Neutrophil (primary cell): ENCODE data around the gene FOXP4.

Experiments used
- H3K27ac ChIP-seq: fragments of 200-600 bp; sonication (generic); 2 replicates; pipeline ENCODE4 v1.5.1; 2016; ENCODE audit warnings: mild to moderate bottlenecking, moderate library complexity
- H3K27me3 ChIP-seq: fragments of 200-600 bp; sonication (generic); 2 replicates; pipeline ENCODE4 v1.6.0; 2016; ENCODE audit warnings: mild to moderate bottlenecking
- H3K36me3 ChIP-seq: fragments of 200-600 bp; sonication (generic); 2 replicates; pipeline ENCODE4 v1.5.1; 2017
- H3K4me1 ChIP-seq, 2 experiments: fragments of 200-600 bp in 1 of 2; sonication (generic) in 1 of 2; 1 replicate in 1 of 2; 2 replicates in 1 of 2; pipeline versions ENCODE4 v1.5.1 to v1.6.1; 2013 to 2016; ENCODE audit warnings: low read depth in 1 of 2, low read length in 1 of 2, mild to moderate bottlenecking in 1 of 2, moderate library complexity in 1 of 2; ENCODE audit not compliant: control insufficient read depth in 1 of 2, insufficient read depth in 1 of 2
- H3K4me3 ChIP-seq, 2 experiments: fragments of 200-600 bp in 1 of 2; sonication (generic) in 1 of 2; 1 replicate in 1 of 2; 2 replicates in 1 of 2; pipeline ENCODE4 v1.5.1; 2013 to 2016; ENCODE audit warnings: low read depth in 1 of 2, low read length in 1 of 2, mild to moderate bottlenecking in 1 of 2, moderate library complexity in 1 of 2
- H3K9me3 ChIP-seq: fragments of 200-600 bp; sonication (generic); 2 replicates; pipeline ENCODE4 v1.5.1; 2016
- TF ChIP-seq, protein P1 (sequence below): fragments of 200-600 bp; sonication (generic); IDR thresholded peaks from 2 replicates; pipeline ENCODE4 v1.5.1; 2016; ENCODE audit warnings: antibody characterized with exemption

The FOXP4 gene

DNA sequence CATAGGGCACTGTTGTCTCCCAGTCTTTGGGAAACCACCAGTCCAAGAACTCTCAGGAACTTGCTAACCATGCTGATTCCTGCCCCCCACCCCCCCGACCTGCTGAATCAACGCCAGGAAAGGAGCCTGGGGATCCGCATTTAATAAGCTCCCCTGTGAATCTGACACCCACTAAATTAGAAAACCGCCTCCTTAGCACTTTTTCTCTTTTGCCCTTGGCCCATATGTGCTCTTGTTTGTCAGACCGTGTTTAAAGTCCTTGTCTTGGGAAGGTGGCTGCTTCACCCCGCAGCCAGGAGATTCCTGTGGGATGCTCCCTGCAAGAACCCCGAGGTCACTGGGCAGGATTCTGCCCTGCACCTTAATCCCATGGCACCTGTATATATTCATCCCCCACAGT is 15.7 kb upstream of the FOXP4 start:
- H3K36me3 ChIP-seq, result no peaks in the 10 kb centered on the region
- TF ChIP-seq, protein P1, sequence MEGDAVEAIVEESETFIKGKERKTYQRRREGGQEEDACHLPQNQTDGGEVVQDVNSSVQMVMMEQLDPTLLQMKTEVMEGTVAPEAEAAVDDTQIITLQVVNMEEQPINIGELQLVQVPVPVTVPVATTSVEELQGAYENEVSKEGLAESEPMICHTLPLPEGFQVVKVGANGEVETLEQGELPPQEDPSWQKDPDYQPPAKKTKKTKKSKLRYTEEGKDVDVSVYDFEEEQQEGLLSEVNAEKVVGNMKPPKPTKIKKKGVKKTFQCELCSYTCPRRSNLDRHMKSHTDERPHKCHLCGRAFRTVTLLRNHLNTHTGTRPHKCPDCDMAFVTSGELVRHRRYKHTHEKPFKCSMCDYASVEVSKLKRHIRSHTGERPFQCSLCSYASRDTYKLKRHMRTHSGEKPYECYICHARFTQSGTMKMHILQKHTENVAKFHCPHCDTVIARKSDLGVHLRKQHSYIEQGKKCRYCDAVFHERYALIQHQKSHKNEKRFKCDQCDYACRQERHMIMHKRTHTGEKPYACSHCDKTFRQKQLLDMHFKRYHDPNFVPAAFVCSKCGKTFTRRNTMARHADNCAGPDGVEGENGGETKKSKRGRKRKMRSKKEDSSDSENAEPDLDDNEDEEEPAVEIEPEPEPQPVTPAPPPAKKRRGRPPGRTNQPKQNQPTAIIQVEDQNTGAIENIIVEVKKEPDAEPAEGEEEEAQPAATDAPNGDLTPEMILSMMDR, result no peak
- H3K4me3 ChIP-seq, result no peak overlapping the region
- H3K4me1 ChIP-seq, result no peaks in the 10 kb centered on the region
- peaks cover 92% of the 10 kb centered on the region for H3K27me3 ChIP-seq
- no peak overlapping the region for H3K27ac ChIP-seq
- H3K9me3 ChIP-seq, result no peaks in the 10 kb centered on the region

DNA sequence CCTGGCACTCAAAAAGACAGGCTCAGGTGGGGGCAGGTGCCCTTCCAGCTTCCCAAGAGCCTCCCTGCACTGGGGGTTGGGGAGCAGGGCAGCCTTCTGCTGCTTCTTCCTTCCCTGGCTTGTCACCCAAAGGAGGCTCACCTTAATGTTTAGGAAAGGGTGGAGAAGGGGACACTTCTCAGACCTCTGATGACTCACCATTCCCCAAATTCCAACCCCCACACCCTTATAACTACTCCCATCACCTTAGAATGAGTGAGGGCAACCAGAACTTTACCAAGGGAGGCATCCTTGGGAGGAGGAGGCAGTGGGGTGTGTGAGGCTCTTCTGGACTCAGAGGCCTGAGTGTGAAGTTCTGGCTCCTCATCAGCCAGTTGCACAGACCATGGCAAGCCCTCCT is 15.2 kb upstream of the FOXP4 start:
- Histone ChIP-seq H3K4me3 (no peak overlapping the region), H3K27ac (no peak overlapping the region), H3K9me3 (no peaks in the 10 kb centered on the region), H3K36me3 (no peaks in the 10 kb centered on the region), H3K27me3 (peaks cover 97% of the 10 kb centered on the region), H3K4me1 (no peaks in the 10 kb centered on the region)
- TF ChIP-seq, protein P1, result no peak

DNA sequence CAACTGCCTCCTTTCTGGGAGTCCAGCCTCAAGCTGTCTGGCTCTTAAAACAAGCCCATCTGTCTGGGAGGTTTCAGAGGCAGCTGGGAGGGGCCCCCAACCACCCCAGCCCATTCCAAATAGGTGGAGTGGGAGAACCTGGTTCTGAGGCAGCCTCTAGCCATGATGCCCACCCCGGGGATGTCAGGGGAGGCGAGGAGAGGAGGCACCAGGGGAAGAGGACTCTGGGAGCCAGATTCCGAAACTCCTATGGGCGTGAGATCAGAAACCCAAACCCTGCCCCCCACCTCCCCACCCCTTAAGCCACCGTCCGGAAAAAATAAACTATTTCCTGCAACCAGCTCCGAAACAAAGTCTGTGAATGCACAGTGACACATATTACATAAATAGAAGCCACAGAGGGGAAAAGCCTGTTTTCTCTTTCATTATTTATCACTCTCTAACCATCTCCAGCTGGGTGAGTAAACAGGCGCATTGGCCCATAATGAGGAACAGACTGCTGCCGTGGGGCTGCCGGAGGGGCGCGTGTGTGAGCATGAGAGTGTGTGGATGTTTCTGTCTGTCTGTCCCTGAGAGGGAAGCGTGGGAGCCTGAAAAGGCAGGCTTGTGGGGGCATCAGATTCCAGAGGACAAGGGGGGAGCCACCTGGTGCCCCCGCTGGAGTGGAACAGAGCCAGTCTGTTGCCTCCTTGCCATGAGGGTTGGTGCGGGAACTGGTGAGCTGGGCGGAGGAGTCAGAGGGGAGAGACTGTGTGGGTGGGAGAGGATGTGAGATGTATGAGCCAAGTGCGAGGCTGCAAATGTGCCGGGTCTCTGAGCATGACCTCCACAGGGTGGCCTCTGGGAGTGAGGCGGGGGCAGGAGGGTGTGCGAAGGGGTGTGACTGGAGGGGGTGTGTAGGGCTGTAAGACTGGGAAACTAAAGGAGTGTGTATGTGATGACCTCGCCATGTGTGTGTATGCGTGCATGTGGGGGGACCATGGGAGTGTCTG is 14.3 kb upstream of the FOXP4 start:
- H3K27me3 ChIP-seq, result peaks cover 99% of the 10 kb centered on the region
- no peaks in the 10 kb centered on the region for H3K4me1 ChIP-seq
- TF ChIP-seq, protein P1, result no peak
- no peaks in the 10 kb centered on the region for H3K9me3 ChIP-seq
- no peak overlapping the region for H3K4me3 ChIP-seq
- H3K36me3 ChIP-seq, result no peaks in the 10 kb centered on the region
- no peak overlapping the region for H3K27ac ChIP-seq

DNA sequence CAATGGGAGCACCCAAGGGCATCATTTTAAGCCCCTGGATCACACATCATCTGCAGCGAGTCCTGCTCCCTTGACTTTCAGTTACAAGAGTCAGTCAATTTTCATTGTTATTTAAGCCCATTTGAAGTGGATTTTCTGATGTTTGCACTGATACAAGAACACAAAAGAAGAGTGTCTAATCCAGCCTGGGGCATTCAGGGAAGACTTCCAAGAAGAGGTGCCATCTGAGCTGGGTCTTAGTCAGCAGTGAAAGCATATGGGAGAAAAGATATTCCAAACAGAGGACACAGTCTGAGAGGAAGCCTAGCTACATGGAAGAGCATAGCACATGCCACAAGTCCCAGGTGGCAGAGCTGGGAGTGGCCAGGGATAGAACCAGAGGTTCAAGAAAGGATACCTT is 10.4 kb upstream of the FOXP4 start:
- peaks cover 76% of the 10 kb centered on the region for H3K27me3 ChIP-seq
- no peaks in the 10 kb centered on the region for H3K9me3 ChIP-seq
- H3K4me1 ChIP-seq, result no peaks in the 10 kb centered on the region
- H3K4me3 ChIP-seq, result no peak overlapping the region
- H3K27ac ChIP-seq, result no peak overlapping the region
- no peaks in the 10 kb centered on the region for H3K36me3 ChIP-seq
- TF ChIP-seq, protein P1, result no peak

DNA sequence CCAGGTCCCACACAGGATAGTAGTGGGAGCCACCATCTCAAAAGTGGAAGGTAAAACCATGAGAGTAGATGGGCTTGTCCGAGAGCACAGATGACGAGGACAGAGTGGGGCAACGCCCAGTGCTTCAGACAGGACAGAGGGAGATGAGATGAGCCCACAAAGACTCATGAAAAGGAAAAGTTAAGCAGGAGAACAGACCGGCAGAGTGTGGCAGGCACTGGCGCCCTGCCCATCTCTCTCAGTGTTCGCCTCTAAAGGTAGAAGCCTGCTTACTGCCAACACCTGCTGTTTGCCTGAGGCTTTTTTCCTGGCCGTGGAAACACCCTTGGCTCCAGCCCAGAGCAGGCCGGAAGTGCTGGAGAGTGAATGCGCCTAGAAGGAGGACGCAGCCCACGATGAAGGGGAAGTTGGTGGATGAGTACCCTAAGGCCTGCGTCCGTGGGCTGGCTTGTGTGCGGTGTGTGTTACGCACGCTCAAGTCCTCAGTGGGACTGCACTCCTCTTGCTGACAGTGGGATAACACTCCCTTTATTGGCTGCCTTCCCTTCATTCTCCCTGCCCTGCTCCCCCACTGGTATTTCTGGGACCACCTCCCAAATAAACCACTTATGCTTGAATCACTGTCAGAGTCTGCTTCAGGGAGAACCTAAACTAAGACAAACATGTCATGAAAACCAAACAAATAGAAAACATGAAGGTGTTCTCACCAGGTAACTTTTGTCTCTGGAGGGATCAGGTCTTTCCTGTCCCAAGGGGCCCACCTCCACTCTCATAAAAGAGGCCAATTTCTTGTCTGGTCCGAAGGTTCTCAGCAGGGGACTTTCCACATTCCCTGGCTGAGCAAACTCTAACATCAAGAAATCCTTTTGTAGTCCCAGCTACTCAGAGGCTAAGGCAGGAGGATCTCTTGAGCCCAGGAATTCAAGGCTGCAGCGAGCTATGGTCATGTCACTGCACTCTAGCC is 9.1 kb upstream of the FOXP4 start:
- TF ChIP-seq, protein P1, result no peak
- peaks cover 65% of the 10 kb centered on the region for H3K27me3 ChIP-seq
- H3K4me3 ChIP-seq, result no peak overlapping the region

More for the DNA sequence above, 9.1 kb upstream of the FOXP4 start:
- Histone ChIP-seq H3K4me1 (no peaks in the 10 kb centered on the region), H3K36me3 (no peaks in the 10 kb centered on the region), H3K9me3 (no peaks in the 10 kb centered on the region), H3K27ac (no peak overlapping the region)
